COLO829 (cell line): ENCODE measurements around the gene ACE.

Source experiments
- DNase-seq: peaks from one replicate; pipeline ENCODE4 v3.0.0; 2012; ENCODE audit warnings: low spot score

The ACE gene

GRCh38 chr17:63537991-63538692 lies 61.3 kb downstream of the ACE start:
- no peak for DNase-seq

GRCh38 chr17:63538693-63539595 lies 62.1 kb downstream of the ACE start:
- DNase-seq: no peak

GRCh38 chr17:63540590-63540989 lies 63.7 kb downstream of the ACE start:
- DNase-seq: no peak

- DNase-seq: no peak
These were observed 65.3 kb downstream of the ACE start for GRCh38 chr17:63542218-63542545.

- no peak for DNase-seq
These were observed 66.3 kb downstream of the ACE start for GRCh38 chr17:63542942-63543821.

GRCh38 chr17:63543822-63544420 lies 67.1 kb downstream of the ACE start:
- DNase-seq: no peak

GRCh38 chr17:63544467-63545301 lies 67.8 kb downstream of the ACE start:
- no peak for DNase-seq

- DNase-seq: no peak
These were observed 69.6 kb downstream of the ACE start for GRCh38 chr17:63546308-63547082.

GRCh38 chr17:63547083-63547523 lies 70.2 kb downstream of the ACE start:
- DNase-seq: no peak
